ENCODE data around the gene NOS3. TPM values are rescaled to one million over a fixed set of nuclear protein-coding genes. Genes with fewer than 3 reads are reported as not detected.

The NOS3 gene
- total and polyA plus RNA-seq, 9 of the 15 experiments (the other 6 are each of a cell fraction or from before 2014, with no cell fraction given) = 1.1 to 121 (median 23.6) TPM

- TF ChIP-seq ZNF165 (CRISPR knock-in tag; IDR thresholded peaks at IDR 0.05; ENCODE audit: borderline replicate concordance) = no peak
- TF ChIP-seq HNRNPLL (IDR thresholded peaks at IDR 0.05; ENCODE audit: low read depth, low read length, poor library complexity, severe bottlenecking) = peak; percentile 82
- TF ChIP-seq POLR2G (IDR thresholded peaks at IDR 0.05; ENCODE audit: low read depth, low read length) = peak; percentile 66
- peak; percentile 43 to 56 for TF ChIP-seq NRF1 (conservative IDR thresholded peaks at IDR 0.05 in 1 of 2, IDR thresholded peaks at IDR 0.05 in 1 of 2)
- no peak for TF ChIP-seq MED1 (CRISPR knock-in tag; IDR thresholded peaks at IDR 0.05; ENCODE audit: borderline replicate concordance)
- TF ChIP-seq PYGO2 (tag; IDR thresholded peaks at IDR 0.05) = no peak
- 0 out of 2 replicates have a peak, but pooled peaks have one; percentile 29 for TF ChIP-seq MYNN (IDR thresholded peaks at IDR 0.05)
- no peak for TF ChIP-seq MYNN (CRISPR knock-in tag; IDR thresholded peaks at IDR 0.05)
- TF ChIP-seq ZFP36 (IDR thresholded peaks at IDR 0.05; ENCODE audit: low read depth, low read length, partially characterized antibody) = peak; percentile 97
- TF ChIP-seq BCOR (IDR thresholded peaks at IDR 0.05) = peak; percentile 69
- no peak for TF ChIP-seq RNF2 (IDR thresholded peaks at IDR 0.05)
- TF ChIP-seq VEZF1 (CRISPR knock-in tag; IDR thresholded peaks at IDR 0.05) = peak; percentile 25; the same call in 1 of the 2 replicates
- 0 out of 2 replicates have a peak, but pooled peaks have one; percentile 12 for TF ChIP-seq PML (IDR thresholded peaks at IDR 0.05; ENCODE audit: low read length)
- no peak; the same call in 1 of the 2 replicates for TF ChIP-seq RBFOX2 (IDR thresholded peaks at IDR 0.05; ENCODE audit: low read depth, low read length)
- no peak for TF ChIP-seq TFE3 (CRISPR knock-in tag; IDR thresholded peaks at IDR 0.05)
- TF ChIP-seq ATF7 (IDR thresholded peaks at IDR 0.05) = no peak
- peak in 1 of 2 experiments; percentile 65; a peak in 1 of 4 replicates for TF ChIP-seq KDM1A (IDR thresholded peaks at IDR 0.05)
- TF ChIP-seq ZBED1 (IDR thresholded peaks at IDR 0.05) = peak; percentile 32; the same call in 1 of the 2 replicates
- FAIRE-seq = no peak
- BruUV-seq (replicated peaks) = no TSS peak
- peak; percentile 13 for ATAC-seq
- Histone ChIP-seq H3K79me2 (ENCODE audit: control insufficient read depth, insufficient read depth, low read length) (peaks cover 51% of the 10 kb centered on the region), H3K36me3 (ENCODE audit: control insufficient read depth, insufficient read depth, low read length) (peaks cover 92% of the 10 kb centered on the region), H3K27me3 (ENCODE audit: control insufficient read depth in 2 of 2, insufficient read depth in 2 of 2, low read length in 2 of 2) (no peaks in the 10 kb centered on the region), H3K4me3 (no peak overlapping the region), H4K20me1 (replicated peaks; ENCODE audit: control insufficient read depth, insufficient read depth, low read length) (peaks cover 9% of the 10 kb centered on the region; the same call in 1 of the 2 replicates), H2AFZ (ENCODE audit: low read depth, low read length) (no peak overlapping the region), H3K9me3 (replicated peaks; ENCODE audit: control insufficient read depth, insufficient read depth, low read depth, low read length) (no peaks in the 10 kb centered on the region), H3K9ac (ENCODE audit: insufficient read depth in 1 of 2, low read depth in 2 of 2, low read length in 2 of 2) (peak overlapping the region in 1 of 2 experiments; percentile 80; a peak in 2 of 4 replicates), H3K4me2 (ENCODE audit: insufficient read depth, low read length) (peak overlapping the region; percentile 32; the same call in 1 of the 2 replicates), H3K27ac (ENCODE audit: extremely low read depth, low read depth, low read length) (peak overlapping the region; percentile 38; the same call in 1 of the 3 replicates), H3K4me1 (replicated peaks in 1 of 2; ENCODE audit: control insufficient read depth in 2 of 2, insufficient read depth in 2 of 2, low read length in 2 of 2) (peaks cover 47 to 92% of the 10 kb centered on the region in 2 experiments), H3K9me1 (ENCODE audit: control insufficient read depth, insufficient read depth, low read length) (peaks cover 16% of the 10 kb centered on the region)
- 47% methylated on average over 19 of the region's 34 CpGs for WGBS (ENCODE audit: insufficient coverage, low coverage, missing lambda C conversion rate)
- POLR2A ChIA-PET = interaction anchor here (0.6 to 1.7 kb wide), 7 partner anchors 10 to 292 kb away, joined by 3 to 9 read pairs (median 4); no protein-coding TSS in a partner anchor
- in situ Hi-C loops (cut with MboI) = no loop called here
- intact Hi-C loops (cut with micrococcal nuclease) = no loop called here
- peak; percentile 57 to 84 (median 76) for DNase-seq (ENCODE audit: extremely low read depth in 1 of 4, low spot score in 3 of 4)
- CTCF ChIA-PET (ENCODE audit: low intra/inter-chr PET ratio) = no interaction called here
Measured at GRCh38 chr7:150947761-150948651, 42.8 kb upstream of the NOS3 start.

Measured in K562 (cell line).